HepG2 (cell line): ENCODE results near the gene PODXL. TPM values are rescaled to one million over a fixed set of nuclear protein-coding genes. Genes with fewer than 3 reads are reported as not detected.

ENCODE experiments used
- ATF3 ChIP-seq: sonication (generic); formaldehyde crosslinking; IDR thresholded peaks from 2 replicates; pipeline ENCODE4 v1.4.0; 2020; ENCODE audit warnings: missing genetic modification reagents
- CCDC6 ChIP-seq: sonication (generic); formaldehyde crosslinking; IDR thresholded peaks from 2 replicates; pipeline ENCODE4 v1.8.1; 2022; ENCODE audit warnings: mild to moderate bottlenecking, missing genetic modification reagents, moderate library complexity
- DBP ChIP-seq: sonication (generic); formaldehyde crosslinking; IDR thresholded peaks from 2 replicates; pipeline ENCODE4 v1.4.0; 2020; ENCODE audit warnings: missing genetic modification reagents; ENCODE audit errors: not compliant biosample characterization
- FOXC1 ChIP-seq: sonication (generic); formaldehyde crosslinking; IDR thresholded peaks from 2 replicates; pipeline ENCODE4 v1.8.0; 2022; ENCODE audit warnings: mild to moderate bottlenecking, missing genetic modification reagents, borderline replicate concordance
- GATAD2A ChIP-seq: IDR thresholded peaks from 2 replicates; pipeline ENCODE4 v1.6.1; 2016
- GTF2F1 ChIP-seq: fragments of 150-350 bp; IDR thresholded peaks from 2 replicates; pipeline ENCODE4 v1.6.1; 2014; ENCODE audit warnings: low read length
- JUN ChIP-seq: sonication (generic); formaldehyde crosslinking; IDR thresholded peaks from 2 replicates; pipeline ENCODE4 v1.4.0; 2020; ENCODE audit warnings: mild to moderate bottlenecking, missing genetic modification reagents
- RAD21 ChIP-seq: fragments of 450-650 bp; formaldehyde crosslinking; IDR thresholded peaks from 2 replicates; pipeline ENCODE4 v1.5.0; 2020; ENCODE audit warnings: mild to moderate bottlenecking
- SIX4 ChIP-seq: sonication (generic); formaldehyde crosslinking; IDR thresholded peaks from 2 replicates; pipeline ENCODE4 v1.4.0; 2020; ENCODE audit warnings: missing genetic modification reagents
- SRSF1 ChIP-seq: fragments of 200-400 bp; formaldehyde crosslinking; optimal IDR thresholded peaks from 2 replicates; pipeline ENCODE3; 2017; ENCODE audit warnings: mild to moderate bottlenecking, low read depth, low read length, moderate library complexity
- ZNF138 ChIP-seq: sonication (generic); formaldehyde crosslinking; IDR thresholded peaks from 2 replicates; pipeline ENCODE4 v1.5.0; 2020; ENCODE audit warnings: mild to moderate bottlenecking, low read depth, missing genetic modification reagents
- ZNF235 ChIP-seq: sonication (generic); formaldehyde crosslinking; IDR thresholded peaks from 2 replicates; pipeline ENCODE4 v1.8.1; 2023; ENCODE audit warnings: mild to moderate bottlenecking, missing genetic modification reagents, borderline replicate concordance
- ZNF280B ChIP-seq: sonication (generic); formaldehyde crosslinking; IDR thresholded peaks from 2 replicates; pipeline ENCODE4 v1.5.0; 2020; ENCODE audit warnings: missing genetic modification reagents, mild to moderate bottlenecking, borderline replicate concordance
- ZNF280D ChIP-seq: sonication (generic); formaldehyde crosslinking; IDR thresholded peaks from 2 replicates; pipeline ENCODE4 v1.5.1; 2020; ENCODE audit warnings: mild to moderate bottlenecking, missing genetic modification reagents
- ZNF337 ChIP-seq: sonication (generic); formaldehyde crosslinking; IDR thresholded peaks from 2 replicates; pipeline ENCODE4 v1.5.1; 2020; ENCODE audit warnings: missing genetic modification reagents, low read depth, mild to moderate bottlenecking, borderline replicate concordance
- ZNF484 ChIP-seq: sonication (generic); formaldehyde crosslinking; IDR thresholded peaks from 2 replicates; pipeline ENCODE4 v1.5.1; 2020; ENCODE audit warnings: mild to moderate bottlenecking, low read depth, missing genetic modification reagents, borderline replicate concordance
- ZNF503 ChIP-seq: sonication (generic); formaldehyde crosslinking; IDR thresholded peaks from 2 replicates; pipeline ENCODE4 v1.4.0; 2020; ENCODE audit warnings: missing genetic modification reagents
- ZNF513 ChIP-seq: sonication (generic); formaldehyde crosslinking; conservative IDR thresholded peaks from 2 replicates; pipeline ENCODE4 v1.5.0; 2020; ENCODE audit warnings: missing genetic modification reagents
- ZNF549 ChIP-seq: sonication (generic); formaldehyde crosslinking; IDR thresholded peaks from 2 replicates; pipeline ENCODE4 v1.5.0; 2020; ENCODE audit warnings: missing genetic modification reagents
- ZNF749 ChIP-seq: sonication (generic); formaldehyde crosslinking; IDR thresholded peaks from 2 replicates; pipeline ENCODE4 v1.8.0; 2022; ENCODE audit warnings: mild to moderate bottlenecking, missing genetic modification reagents, moderate library complexity, borderline replicate concordance
- polyA plus RNA-seq, 8 experiments: library from polyadenylated mRNA; depleted of rRNA in 3 of 8; stranded (reverse) in 7 of 8; unstranded in 1 of 8; fragments of >200 nt; fragmentation: Illumina TruSeq in 4 of 8; extraction: Trizol in 4 of 8; gene quantifications; 2 replicates each; pipeline versions ENCODE4 v1.2.1 to v1.2.3, GENCODE V29; 2011 to 2016; ENCODE audit warnings: low read depth in 4 of 8, missing spikeins in 1 of 8, mixed read lengths in 1 of 8; ENCODE audit not compliant: insufficient read depth in 1 of 8
- total RNA-seq, 5 experiments: library from RNA; depleted of rRNA; stranded (reverse); fragments of >200 nt; fragmentation: Illumina TruSeq; extraction: Trizol; gene quantifications; 2 replicates each; pipeline ENCODE4 v1.2.3, GENCODE V29; 2016; ENCODE audit warnings: low read depth in 1 of 5

PODXL gene
- total and polyA plus RNA-seq, 2 of the 13 experiments (the other 11 are each of a cell fraction or from before 2014, with no cell fraction given): 0.22 to 0.54 TPM

- TF ChIP-seq ZNF484 (CRISPR knock-in tag) (no peak), SIX4 (CRISPR knock-in tag) (no peak), ATF3 (CRISPR knock-in tag) (peak; percentile 89), RAD21 (peak; percentile 79), ZNF280D (peak; percentile 46; the same call in 1 of the 2 replicates), ZNF749 (no peak), CCDC6 (CRISPR knock-in tag) (no peak), DBP (no peak), ZNF503 (CRISPR knock-in tag) (no peak), JUN (CRISPR knock-in tag) (peak; percentile 88; the same call in 1 of the 2 replicates), ZNF235 (CRISPR knock-in tag) (no peak), GTF2F1 (no peak), ZNF549 (no peak), ZNF513 (CRISPR knock-in tag) (no peak), ZNF138 (CRISPR knock-in tag) (no peak), SRSF1 (no peak), FOXC1 (no peak), ZNF280B (CRISPR knock-in tag) (0 out of 2 replicates have a peak, but pooled peaks have one; percentile 71), ZNF337 (CRISPR knock-in tag) (no peak), GATAD2A (CRISPR knock-in tag) (peak; percentile 67)
Observed at GRCh38 chr7:131513245-131514061, 43.0 kb downstream of the PODXL start (continued).
